ENCODE measurements around the gene GNL2.
"Not testable (repeated sequence)": the region's sequence is repeated elsewhere in the genome, so short reads cannot be mapped to it uniquely, and the experiment has no call there.

Gene GNL2

DNA sequence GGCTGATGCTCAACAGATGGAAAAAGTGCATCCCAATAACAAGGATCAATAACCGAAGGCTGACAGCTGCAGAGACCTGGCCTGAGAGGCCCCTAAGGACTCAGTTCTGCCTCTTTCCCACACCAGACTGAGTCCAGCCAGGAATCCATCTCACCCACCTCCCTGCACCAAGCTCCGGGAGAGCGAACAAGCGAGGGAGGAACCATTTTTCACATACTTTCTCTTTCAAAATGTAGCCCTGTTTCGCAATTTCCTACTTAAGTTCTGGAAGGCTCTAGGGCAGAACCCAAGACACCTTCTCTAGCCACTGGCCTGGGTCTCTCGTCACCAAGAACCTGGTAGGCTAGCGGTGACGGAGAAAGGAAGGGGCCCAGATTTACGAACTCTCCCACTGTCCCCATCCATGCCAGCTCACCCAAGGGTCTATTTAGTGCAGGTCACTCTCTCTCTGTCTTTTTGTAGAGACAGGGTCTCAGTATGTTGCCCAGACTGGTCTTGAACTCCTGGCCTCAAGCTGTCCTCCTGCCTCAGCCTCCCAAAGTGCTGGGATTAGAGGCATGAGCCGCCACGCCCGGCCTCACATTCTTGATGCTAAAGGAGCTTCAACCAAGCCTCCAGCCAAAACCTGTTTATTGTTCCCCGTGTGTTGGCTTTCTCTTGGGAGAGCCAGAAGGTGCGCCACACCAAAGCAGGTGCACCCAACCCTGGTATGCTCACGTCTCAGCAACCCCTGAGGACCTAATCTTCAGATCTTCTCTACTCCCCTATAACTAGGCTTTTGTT is 10.9 kb upstream of the GNL2 start:
- no peak for DNase-seq

- no peak for DNase-seq
These were observed 10.2 kb upstream of the GNL2 start for GRCh38 chr1:37605806-37606474.

DNA sequence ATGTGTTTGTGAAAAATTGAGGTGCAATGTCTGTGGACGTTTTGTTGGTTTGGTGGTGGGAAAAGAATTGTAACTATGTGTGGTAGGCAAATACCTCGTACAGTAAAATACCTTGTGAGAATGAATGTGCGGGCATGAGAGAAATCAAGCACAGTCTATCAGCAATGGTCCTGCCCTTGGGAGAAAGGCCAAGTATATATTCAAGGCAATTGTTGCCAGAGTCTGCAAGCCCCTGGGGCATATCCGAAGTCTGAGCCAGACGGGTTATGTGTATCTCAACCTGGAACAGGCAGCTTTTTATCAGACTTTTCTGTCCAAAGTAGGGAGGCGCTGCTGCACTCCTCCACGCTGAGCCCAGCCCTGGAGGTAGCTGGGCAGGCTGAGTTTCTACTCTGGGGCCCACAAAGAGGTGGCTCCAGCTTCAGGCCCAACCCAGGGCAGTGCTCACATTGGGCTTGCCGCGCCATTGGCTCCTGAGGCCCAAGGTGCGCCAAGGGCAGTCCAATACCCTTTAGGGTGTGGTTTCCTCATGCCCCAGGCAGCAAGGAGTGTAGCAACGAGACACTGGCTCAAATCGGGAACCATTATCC is 9.4 kb upstream of the GNL2 start:
- no peak for DNase-seq

DNA sequence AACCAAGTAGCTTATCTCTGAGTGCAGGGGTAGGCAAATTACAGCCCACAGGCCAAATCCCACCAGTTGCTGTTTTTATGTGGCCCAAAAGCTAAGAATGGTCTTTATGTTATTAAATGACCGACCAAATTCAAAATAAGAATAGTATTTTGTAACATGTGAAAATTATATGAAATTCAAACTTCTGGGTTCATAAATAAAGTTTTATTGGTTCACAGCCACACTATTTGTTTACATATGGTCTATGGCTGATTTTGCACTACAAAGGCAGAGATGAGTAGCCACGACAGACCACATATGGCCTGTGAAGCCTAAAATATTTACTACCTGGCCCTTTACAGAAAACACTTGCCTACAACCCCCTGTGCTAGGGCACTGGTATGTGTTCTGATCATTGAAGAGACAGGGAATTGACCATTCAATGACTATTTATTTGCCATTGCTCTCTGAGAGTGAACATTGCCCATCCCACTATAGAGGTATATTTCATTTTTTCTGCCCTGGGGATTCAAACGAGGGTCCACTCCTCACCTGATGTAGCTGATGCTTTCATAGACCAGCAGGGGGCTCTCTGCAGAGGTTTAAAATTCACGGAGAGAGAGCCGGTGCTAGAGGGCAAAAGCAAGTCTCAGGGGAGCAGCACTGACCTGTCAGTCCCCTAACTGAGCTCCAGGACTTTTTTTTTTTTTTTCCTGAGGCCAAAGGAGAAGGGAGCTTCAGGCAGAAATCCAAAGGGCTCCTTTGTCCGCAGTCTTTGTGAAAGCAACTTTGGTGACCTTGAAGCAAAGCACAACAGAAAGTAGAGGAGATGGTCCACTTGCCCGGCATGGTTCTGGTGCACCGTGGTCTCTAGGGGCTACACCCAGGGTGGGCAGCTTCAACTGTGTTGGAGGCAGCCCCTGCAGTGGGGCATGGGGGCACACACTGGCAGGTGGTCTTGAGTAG is 7.3 kb upstream of the GNL2 start:
- DNase-seq = no peak

DNA sequence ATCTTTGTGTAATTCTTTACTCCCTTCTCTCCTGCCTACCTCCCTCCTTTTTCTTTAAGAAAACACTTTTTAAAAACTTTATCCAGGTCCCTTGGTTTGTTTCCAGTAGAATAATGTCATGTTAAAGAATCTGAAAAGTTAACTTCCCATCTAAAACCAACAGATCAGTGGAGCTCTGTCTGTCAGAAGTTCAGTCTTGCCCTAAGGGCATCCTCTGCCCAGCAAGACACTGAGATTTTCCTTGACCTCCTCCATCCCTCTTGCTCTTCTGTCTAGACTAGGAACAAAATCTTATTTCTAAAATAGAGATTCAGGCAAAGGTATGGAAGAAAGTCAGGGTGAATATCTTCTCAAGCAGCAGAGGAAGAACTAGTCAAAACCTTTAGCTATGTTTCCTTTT is 5.7 kb upstream of the GNL2 start:
- DNase-seq = no peak

DNA sequence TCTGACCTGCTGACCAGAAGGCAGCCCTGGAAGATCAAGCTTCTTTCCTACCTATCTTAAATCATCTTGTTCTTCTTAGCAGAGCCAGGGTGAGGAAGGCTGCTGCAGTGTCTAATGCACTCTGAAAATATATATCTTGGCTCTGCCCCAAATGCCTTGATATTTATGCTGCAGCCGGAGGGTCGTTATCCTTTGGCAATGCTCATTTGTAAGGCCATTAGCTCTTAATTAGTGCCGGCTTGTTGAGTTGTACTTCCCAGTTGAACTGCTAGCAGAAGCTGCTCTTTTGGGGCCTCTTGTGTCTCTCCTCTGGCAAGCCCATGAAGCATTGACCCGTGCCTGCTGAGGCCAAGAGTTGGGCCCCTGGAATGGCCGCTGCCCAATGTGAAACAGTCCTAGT is 4.2 kb upstream of the GNL2 start:
- DNase-seq = no peak

GRCh38 chr1:37596182-37596667 is 488 bp upstream of the GNL2 start:
- no peak for DNase-seq

DNA sequence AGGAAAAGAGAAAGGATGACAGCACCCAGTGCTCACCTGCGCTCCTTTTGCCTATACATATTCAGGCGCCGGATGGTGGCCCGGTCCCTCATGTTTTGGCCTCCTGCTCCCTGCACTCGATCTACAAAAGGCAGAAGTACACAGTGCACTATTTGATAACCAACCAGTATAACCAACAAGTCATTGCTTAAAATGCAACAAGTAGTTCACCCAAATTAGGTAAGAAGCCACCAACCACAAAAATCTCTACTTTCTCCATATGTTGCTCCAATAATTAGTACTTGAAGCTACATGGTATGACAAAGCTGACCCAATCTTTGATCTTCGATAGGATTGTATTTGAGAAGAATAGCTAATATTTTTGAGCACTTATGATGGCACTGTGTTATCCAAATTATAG is 2.0 kb downstream of the GNL2 start:
- DNase-seq = no peak

GRCh38 chr1:37588939-37589338 is 6.8 kb downstream of the GNL2 start:
- DNase-seq = no peak

GRCh38 chr1:37584544-37584943 is 11.2 kb downstream of the GNL2 start:
- DNase-seq = not testable (repeated sequence)

DNA sequence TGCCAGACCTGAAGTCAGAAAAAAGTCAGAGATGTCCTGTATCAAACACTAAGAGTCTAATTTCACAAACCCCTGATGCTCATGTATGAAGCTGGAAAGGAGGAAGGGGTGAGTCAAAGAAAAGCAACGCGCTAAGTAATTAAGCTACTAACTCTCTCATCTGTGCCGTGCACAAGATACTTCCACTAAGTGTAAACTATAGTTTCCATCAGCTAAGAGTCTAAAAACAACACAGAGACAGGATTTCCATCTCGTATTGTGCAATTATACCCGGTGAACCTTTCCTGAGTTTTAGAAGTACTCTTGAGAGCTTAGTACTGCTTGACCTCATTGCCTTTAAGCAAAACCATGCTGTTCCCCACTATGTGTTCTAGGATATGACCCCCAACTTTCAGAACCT is 20.0 kb downstream of the GNL2 start:
- no peak for DNase-seq

GRCh38 chr1:37574834-37575480 is 20.8 kb downstream of the GNL2 start:
- DNase-seq = no peak

DNA sequence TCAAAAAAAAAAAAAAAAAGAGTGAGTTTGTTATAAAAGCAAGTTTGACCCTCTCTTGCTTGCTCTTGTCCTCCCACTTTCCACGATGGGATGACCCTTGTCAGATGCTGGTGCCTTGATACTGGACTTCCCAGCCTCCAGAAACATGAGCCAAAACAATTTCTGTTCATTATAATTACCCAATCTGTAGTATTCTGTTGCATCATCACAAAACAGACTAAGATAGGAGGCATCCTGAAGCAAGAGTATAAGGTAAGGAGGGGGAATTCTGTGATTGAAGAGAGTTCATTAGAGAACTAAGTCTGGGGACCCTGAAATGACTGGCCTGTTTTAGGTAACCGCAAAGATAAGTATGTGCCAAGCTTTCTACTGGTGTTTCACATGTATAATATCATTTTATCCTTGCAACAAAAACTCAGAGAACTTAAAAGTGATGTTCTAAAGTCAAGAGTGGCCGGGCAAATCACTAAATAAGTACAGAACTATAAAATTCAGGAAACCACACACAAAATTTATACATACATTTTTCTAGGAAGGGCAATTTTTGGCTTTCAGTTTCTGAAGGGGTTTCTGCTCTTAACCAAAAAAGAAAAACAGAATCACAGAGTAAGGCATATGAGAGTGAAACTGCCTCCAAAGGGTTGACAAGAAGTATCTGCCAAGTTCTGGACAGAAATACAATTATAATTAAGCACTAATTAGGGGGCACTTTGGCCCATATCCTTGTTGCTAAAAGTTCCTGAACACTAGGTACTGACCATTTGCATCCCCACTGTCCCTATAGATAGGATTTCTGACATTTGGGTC is 25.0 kb downstream of the GNL2 start:
- DNase-seq = no peak

- DNase-seq = no peak
These were observed 28.7 kb downstream of the GNL2 start for GRCh38 chr1:37567023-37567422.

DNA sequence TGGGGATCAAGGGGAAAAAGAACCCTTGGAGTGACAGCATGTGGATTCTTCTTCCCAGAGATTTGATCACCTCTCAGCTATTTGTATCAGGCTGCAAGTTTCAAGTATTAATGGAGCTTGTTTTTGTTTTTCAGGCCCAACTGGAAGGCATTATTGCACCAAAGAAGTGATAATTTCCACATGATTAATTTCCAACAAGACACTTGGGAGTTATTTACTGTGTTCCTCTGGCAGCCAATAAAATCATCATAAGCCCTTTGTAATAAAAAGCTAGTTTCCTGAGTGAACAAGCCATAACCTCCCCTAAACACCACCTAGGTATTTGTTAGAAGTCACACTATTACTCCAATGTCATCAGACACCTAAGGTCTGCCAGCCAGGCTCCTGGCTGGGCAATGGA is 30.8 kb downstream of the GNL2 start:
- DNase-seq = no peak

GRCh38 chr1:37562984-37563383 is 32.8 kb downstream of the GNL2 start:
- DNase-seq = no peak

DNA sequence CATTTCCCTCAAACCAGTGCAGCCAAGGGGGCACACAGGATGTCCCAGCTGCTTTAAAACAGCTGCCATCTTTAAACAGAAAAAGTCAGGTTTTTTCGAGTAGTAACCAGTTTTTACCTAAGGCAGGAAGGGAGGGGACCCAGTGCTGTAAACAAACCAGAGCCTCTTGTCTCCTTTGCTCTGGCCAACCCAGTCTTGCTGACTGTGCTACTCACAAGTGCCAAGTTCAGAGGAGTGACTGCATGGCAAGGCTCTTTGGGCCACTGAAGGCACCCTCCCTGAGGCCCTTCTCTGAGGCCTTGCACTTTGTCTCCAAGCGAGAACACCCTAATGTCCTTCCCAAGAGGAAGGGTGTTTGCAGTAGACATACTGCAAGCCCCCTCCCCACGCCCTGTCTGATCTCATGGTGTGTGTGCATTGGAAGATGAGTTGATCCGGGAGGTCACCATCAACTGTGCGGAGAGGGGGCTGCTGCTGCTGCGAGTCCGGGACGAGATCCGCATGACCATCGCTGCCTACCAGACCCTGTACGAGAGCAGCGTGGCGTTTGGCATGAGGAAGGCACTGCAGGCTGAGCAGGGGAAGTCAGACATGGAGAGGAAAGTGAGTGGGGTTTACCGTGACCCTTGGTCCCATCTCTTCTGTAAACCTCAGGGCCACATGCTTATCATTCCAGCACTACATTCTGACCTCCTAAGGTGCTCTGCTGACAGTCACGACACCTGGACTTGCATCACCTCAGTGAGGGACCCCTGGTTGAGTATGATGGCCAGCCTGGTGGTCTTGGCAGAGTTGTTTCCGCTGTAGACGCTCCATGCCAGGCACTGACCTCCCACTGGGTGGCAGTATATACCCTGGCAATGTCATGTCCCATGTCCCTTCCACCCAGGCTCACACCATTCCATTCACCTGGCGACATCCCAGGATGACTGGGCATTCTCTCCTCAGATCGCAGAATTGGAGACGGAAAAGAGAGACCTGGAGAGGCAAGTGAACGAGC is 34.3 kb downstream of the GNL2 start:
- no peak for DNase-seq

DNA sequence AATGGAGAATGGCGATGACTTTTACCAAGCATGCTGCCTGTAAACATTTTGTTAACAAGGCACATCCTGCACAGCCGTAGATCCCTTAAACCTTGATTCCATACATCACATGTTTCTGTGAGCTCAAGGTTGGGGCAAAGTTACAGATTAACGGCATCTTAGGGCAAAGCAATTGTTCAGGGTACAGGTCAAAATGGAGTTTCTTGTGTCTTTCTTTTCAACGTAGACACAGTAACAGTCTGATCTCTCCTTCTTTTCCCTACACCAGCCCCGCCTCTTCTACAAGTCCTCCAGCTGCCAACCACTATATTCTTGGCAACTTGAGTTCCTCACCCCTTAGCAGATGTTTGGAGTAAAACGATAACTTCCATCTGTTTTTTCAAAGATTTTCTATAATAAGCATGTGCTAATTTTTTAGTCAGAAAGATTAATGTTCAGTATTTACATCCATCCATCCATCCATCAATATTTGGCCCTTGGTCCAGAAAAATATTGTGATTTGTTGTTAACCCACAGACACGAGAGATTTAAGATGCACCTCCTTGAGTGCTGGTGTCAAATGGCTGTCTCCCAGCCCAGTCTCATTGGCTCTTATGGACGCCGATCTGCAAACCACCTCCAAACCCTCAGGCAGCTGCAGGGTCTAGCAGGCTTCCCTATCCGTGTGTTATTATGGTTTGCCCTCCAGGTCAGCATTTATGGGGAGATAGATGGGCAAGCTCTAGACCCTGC is 35.2 kb downstream of the GNL2 start:
- DNase-seq = no peak

- not testable (repeated sequence) for DNase-seq
These were observed 35.8 kb downstream of the GNL2 start for GRCh38 chr1:37559957-37560379.

Measured in activated gamma-delta T cell (primary cell).